ENCODE results near the gene HIRA.

Gene HIRA

GRCh38 chr22:19478045-19478900, 46.7 kb upstream of the HIRA start:
- peak overlapping the region; percentile 82 for H3K4me3 ChIP-seq (ENCODE audit: low read depth, low read length)
- TF ChIP-seq, protein P1, sequence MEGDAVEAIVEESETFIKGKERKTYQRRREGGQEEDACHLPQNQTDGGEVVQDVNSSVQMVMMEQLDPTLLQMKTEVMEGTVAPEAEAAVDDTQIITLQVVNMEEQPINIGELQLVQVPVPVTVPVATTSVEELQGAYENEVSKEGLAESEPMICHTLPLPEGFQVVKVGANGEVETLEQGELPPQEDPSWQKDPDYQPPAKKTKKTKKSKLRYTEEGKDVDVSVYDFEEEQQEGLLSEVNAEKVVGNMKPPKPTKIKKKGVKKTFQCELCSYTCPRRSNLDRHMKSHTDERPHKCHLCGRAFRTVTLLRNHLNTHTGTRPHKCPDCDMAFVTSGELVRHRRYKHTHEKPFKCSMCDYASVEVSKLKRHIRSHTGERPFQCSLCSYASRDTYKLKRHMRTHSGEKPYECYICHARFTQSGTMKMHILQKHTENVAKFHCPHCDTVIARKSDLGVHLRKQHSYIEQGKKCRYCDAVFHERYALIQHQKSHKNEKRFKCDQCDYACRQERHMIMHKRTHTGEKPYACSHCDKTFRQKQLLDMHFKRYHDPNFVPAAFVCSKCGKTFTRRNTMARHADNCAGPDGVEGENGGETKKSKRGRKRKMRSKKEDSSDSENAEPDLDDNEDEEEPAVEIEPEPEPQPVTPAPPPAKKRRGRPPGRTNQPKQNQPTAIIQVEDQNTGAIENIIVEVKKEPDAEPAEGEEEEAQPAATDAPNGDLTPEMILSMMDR (IDR thresholded peaks at IDR 0.05; ENCODE audit: low read depth, low read length), result no peak
- DNase-seq, result no peak

GRCh38 chr22:19477321-19478044, 46.0 kb upstream of the HIRA start:
- H3K36me3 ChIP-seq, result peaks cover 33% of the 10 kb centered on the region
- DNase-seq, result no peak
- H3K4me3 ChIP-seq (ENCODE audit: low read depth, low read length), result peak overlapping the region; percentile 82
- TF ChIP-seq, protein P1 (IDR thresholded peaks at IDR 0.05; ENCODE audit: low read depth, low read length), result peak; percentile 19
- H3K4me1 ChIP-seq, result no peaks in the 10 kb centered on the region
- H3K27me3 ChIP-seq, result no peaks in the 10 kb centered on the region
- no peaks in the 10 kb centered on the region for H3K9me3 ChIP-seq

More at GRCh38 chr22:19478045-19478900, 46.7 kb upstream of the HIRA start:
- H3K27me3 ChIP-seq, result no peaks in the 10 kb centered on the region
- H3K4me1 ChIP-seq, result no peaks in the 10 kb centered on the region
- peaks cover 28% of the 10 kb centered on the region for H3K36me3 ChIP-seq
- H3K9me3 ChIP-seq, result no peaks in the 10 kb centered on the region

DNA sequence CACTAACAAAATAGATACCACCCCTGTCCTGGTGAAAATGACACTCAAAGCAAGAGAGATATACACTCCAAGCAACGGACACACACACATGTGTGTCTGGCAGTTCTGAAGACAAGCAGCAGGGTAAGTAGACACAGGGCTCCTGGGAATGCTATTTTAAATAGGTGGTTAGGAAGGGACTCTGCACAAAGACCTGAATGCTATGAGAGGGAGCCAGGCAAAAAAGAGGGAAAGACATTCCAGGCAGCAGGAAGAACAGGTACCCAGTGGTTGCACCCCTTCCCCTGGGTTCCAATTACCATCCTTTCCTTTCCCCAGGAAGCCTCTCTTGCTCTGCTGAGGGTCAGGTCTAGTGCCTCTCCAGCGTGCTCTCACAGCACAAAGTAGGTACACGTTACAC, 44.5 kb upstream of the HIRA start:
- DNase-seq, result no peak
- Histone ChIP-seq H3K27me3 (no peaks in the 10 kb centered on the region), H3K9me3 (no peaks in the 10 kb centered on the region), H3K36me3 (peaks cover 29% of the 10 kb centered on the region), H3K4me1 (no peaks in the 10 kb centered on the region), H3K4me3 (ENCODE audit: low read depth, low read length) (no peak overlapping the region)
- TF ChIP-seq, protein P1 (IDR thresholded peaks at IDR 0.05; ENCODE audit: low read depth, low read length), result no peak

GRCh38 chr22:19473578-19473977, 42.0 kb upstream of the HIRA start:
- no peaks in the 10 kb centered on the region for H3K27me3 ChIP-seq
- H3K9me3 ChIP-seq, result no peaks in the 10 kb centered on the region
- no peak for DNase-seq
- no peak overlapping the region for H3K4me3 ChIP-seq (ENCODE audit: low read depth, low read length)
- no peaks in the 10 kb centered on the region for H3K4me1 ChIP-seq
- TF ChIP-seq, protein P1 (IDR thresholded peaks at IDR 0.05; ENCODE audit: low read depth, low read length), result peak; percentile 10; the same call in 1 of the 2 replicates
- H3K36me3 ChIP-seq, result peaks cover 45% of the 10 kb centered on the region

GRCh38 chr22:19472233-19472632, 40.7 kb upstream of the HIRA start:
- TF ChIP-seq, protein P1 (IDR thresholded peaks at IDR 0.05; ENCODE audit: low read depth, low read length), result no peak

More at GRCh38 chr22:19472233-19472632, 40.7 kb upstream of the HIRA start:
- no peak for DNase-seq
- no peaks in the 10 kb centered on the region for H3K9me3 ChIP-seq
- peaks cover 55% of the 10 kb centered on the region for H3K36me3 ChIP-seq
- no peaks in the 10 kb centered on the region for H3K27me3 ChIP-seq
- H3K4me3 ChIP-seq (ENCODE audit: low read depth, low read length), result no peak overlapping the region
- no peaks in the 10 kb centered on the region for H3K4me1 ChIP-seq
